ENCODE measurements around the gene C22orf39.

The C22orf39 gene, protein sequence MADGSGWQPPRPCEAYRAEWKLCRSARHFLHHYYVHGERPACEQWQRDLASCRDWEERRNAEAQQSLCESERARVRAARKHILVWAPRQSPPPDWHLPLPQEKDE

DNA sequence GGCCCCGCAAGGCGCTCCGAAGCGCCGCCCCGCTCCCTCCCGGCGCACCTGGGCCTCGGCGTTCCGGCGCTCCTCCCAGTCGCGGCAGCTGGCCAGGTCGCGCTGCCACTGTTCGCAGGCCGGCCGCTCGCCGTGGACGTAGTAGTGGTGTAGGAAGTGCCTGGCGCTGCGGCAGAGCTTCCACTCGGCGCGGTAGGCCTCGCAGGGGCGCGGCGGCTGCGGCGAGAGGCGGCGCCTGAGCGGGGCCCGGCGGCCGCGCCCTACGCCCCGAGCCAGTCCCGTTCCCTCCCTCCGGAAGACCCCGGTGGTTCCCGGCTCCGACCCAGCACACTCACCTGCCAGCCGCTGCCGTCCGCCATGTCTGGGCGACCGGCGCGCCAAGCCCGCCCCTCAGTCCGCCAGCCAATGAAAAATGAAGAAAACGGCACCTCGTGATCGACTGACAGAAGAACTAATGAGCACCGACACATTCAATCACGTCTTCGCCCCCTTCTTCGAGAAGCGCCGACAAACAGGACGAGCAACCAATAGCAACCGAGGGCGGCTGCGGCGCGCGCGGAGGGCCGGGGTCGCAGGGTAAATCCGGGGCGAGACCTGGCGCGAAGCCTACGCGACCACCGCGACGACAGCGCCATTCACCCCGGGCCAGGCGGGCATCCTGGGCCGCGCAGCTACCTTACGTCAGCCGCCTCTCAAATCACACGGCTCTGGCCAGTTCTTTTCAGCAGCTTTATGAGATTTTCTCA, at the start of gene C22orf39:
Gene C22orf39 (minus strand): TSS at position 382 of the 746 bp plus-strand sequence. CDS start 23 bp downstream, at position 359.
- Histone ChIP-seq H3K4me3 (peak within 1 kb of the TSS; percentile 95), H3K27ac (peak within 1 kb of the TSS; percentile 92 to 97)
- peak; percentile 92 for DNase-seq (ENCODE audit: low spot score)
- TF ChIP-seq, protein P1, sequence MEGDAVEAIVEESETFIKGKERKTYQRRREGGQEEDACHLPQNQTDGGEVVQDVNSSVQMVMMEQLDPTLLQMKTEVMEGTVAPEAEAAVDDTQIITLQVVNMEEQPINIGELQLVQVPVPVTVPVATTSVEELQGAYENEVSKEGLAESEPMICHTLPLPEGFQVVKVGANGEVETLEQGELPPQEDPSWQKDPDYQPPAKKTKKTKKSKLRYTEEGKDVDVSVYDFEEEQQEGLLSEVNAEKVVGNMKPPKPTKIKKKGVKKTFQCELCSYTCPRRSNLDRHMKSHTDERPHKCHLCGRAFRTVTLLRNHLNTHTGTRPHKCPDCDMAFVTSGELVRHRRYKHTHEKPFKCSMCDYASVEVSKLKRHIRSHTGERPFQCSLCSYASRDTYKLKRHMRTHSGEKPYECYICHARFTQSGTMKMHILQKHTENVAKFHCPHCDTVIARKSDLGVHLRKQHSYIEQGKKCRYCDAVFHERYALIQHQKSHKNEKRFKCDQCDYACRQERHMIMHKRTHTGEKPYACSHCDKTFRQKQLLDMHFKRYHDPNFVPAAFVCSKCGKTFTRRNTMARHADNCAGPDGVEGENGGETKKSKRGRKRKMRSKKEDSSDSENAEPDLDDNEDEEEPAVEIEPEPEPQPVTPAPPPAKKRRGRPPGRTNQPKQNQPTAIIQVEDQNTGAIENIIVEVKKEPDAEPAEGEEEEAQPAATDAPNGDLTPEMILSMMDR (IDR thresholded peaks at IDR 0.05) = no peak

DNA sequence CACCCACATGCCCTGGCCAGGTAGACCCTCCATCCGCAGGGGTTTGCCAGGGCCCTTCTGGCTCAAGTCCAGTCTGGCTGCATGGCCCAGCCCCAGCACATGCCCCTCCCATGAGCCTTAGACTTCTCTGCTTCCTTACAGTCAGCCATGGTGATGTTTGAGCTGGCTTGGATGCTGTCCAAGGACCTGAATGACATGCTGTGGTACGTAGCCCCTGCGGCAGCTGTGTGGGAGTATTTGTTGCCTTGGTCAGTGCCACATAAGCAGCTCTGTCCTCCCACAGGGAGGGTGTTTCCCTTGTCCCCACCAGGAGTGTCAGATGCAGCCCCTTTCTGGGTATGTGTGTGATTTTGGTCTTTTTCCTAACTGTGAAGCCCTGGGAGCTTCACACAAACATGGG, 49.7 kb upstream of the C22orf39 start:
- no peak for DNase-seq (ENCODE audit: low spot score)
- no peak overlapping the region for H3K27ac ChIP-seq
- TF ChIP-seq, protein P1 (IDR thresholded peaks at IDR 0.05) = no peak
- H3K4me3 ChIP-seq = no peak overlapping the region

DNA sequence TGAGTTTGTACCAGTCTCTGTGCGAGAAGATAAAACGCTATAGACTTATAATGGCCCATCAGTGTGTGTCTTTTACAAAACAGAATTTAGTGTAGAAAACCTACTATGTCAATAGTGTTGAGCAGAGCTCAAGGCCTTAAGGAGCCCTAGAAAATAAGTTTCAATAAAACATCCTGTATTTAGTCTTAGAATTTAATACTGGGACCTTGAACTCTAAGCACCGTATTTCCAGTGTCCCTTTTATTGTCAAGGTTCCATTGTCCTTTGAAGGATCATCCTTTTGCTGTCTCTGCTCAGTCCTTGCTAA, 48.8 kb upstream of the C22orf39 start:
- TF ChIP-seq, protein P1 (IDR thresholded peaks at IDR 0.05) = no peak
- H3K27ac ChIP-seq = no peak overlapping the region
- H3K4me3 ChIP-seq = no peak overlapping the region
- no peak for DNase-seq (ENCODE audit: low spot score)

DNA sequence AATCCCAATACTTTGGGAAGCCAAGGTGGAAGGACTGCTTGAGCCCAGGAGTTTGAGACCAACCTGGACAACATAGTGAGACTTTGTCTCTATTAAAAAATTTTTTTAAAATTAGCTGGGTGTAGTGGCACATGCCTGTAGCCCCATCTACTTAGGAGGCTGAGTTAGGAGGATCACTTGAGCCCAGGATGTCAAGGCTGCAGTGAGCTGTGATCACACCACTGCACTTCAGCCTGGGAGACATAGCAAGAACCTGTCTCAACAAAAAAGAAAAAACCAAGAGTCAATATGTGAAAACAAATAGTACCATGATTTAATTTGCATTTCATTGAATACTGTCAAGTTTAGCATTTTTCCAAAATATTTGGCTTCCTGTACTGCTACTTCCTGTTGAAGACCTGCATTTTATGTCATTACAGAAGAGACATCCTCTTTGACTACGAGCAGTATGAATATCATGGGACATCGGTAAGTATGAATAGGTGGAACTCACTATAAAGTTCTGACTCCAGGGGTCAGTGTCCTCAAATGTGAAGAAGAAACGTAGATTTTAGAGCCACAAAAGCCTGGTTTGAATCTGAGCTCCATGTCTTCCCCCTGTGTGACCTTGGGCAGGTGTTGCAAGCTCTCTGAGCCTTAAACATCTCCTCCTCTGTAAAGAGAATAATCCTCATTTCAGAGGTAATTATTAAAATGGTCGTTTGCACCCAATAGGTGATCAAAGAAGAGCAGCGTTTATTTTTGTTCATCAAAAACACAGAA, 48.2 kb upstream of the C22orf39 start:
- TF ChIP-seq, protein P1 (IDR thresholded peaks at IDR 0.05) = no peak
- no peak for DNase-seq (ENCODE audit: low spot score)
- Histone ChIP-seq H3K27ac (no peak overlapping the region), H3K4me3 (no peak overlapping the region)

DNA sequence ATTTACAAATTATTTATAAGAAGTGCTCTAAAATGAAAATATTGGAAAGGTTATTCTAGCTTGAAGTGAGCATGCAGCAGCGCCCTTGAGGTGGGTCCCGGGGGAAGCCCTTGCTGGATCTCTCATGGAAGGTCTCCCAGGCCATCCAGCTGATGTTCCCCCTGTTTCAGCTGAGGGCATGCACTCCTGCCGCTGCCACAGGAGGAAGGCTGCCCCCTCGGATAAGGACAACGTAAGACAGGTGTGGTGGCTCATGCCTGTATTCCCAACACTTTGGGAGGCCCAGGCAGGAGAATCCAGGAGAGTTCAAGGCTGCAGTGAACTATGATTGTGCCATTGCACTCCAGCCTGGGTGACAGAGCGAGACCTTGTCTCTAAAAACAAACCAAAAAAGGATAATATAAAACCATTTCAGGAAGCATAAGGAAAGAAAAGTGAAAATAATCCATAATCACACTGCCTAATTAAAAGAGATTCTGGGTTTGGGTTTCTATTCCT, 47.2 kb upstream of the C22orf39 start:
- H3K4me3 ChIP-seq = no peak overlapping the region
- H3K27ac ChIP-seq = no peak overlapping the region
- TF ChIP-seq, protein P1 (IDR thresholded peaks at IDR 0.05) = no peak
- no peak for DNase-seq (ENCODE audit: low spot score)

DNA sequence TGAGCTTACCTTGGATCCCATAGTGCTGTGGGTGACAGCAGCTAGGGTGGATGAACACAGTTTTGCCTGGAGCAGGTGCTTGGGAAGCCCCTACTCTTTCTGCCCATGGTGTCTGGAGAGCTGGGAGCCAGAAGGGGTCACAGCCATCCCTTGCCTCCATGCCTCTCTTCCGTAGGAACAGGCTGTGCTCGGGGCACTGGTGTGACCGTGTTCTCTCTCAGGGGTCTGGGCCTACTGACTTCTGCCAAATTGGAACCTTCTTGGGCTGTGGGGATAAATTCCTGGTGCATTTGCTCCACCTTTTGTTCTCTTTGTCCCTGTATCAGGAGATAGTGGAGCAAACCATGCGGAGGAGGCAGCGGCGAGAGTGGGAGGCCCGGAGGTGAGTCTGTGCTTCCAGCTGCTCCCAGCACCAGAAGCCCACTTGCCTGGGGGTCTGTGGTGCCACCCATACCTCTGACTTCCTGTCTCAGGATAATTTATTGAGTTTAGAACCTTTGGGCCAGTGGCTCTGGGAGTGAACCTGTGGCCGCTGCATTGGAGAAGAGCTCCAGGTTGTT, 46.6 kb upstream of the C22orf39 start:
- TF ChIP-seq, protein P1 (IDR thresholded peaks at IDR 0.05) = no peak
- Histone ChIP-seq H3K27ac (no peak overlapping the region), H3K4me3 (no peak overlapping the region)
- no peak for DNase-seq (ENCODE audit: low spot score)

Data from coronary artery (tissue), 2 donors.